OCI-LY1 (cell line): ENCODE results near the gene TMEM178B.

Experiments used
- H2AFZ ChIP-seq: fragments of 200-600 bp; sonication (generic), shearing (Covaris generic); 2 replicates; pipeline ENCODE4 v1.6.0; 2014; ENCODE audit warnings: antibody characterized with exemption, mild to moderate bottlenecking, low read length
- H3F3A ChIP-seq: fragments of 200-600 bp; sonication (generic), shearing (Covaris generic); 2 replicates; pipeline ENCODE4 v1.6.0; 2014; ENCODE audit warnings: mild to moderate bottlenecking, antibody characterized with exemption, low read length, moderate library complexity; ENCODE audit not compliant: insufficient read depth
- H3K27ac ChIP-seq: fragments of 200-600 bp; sonication (generic); 2 replicates; pipeline ENCODE4 v1.5.1; 2014; ENCODE audit warnings: low read length, mixed run types, mild to moderate bottlenecking, low read depth; ENCODE audit not compliant: poor library complexity, severe bottlenecking
- H3K27me3 ChIP-seq: fragments of 200-600 bp; sonication (generic); 2 replicates; pipeline ENCODE4 v1.6.0; 2014; ENCODE audit warnings: antibody characterized with exemption, mild to moderate bottlenecking, low read length, moderate library complexity; ENCODE audit not compliant: insufficient read depth
- H3K36me3 ChIP-seq: fragments of 200-600 bp; sonication (generic); 2 replicates; pipeline ENCODE4 v1.6.1; 2014; ENCODE audit warnings: mild to moderate bottlenecking, antibody characterized with exemption, low read length, moderate library complexity, mixed read lengths; ENCODE audit not compliant: insufficient read depth
- H3K4me1 ChIP-seq: fragments of 200-600 bp; sonication (generic); 2 replicates; pipeline ENCODE4 v1.5.1; 2014; ENCODE audit warnings: mild to moderate bottlenecking, low read length, moderate library complexity; ENCODE audit not compliant: insufficient read depth, severe bottlenecking
- H3K4me2 ChIP-seq: fragments of 200-600 bp; sonication (generic), shearing (Covaris generic); 2 replicates; pipeline ENCODE4 v1.6.1; 2014; ENCODE audit warnings: low read length
- H3K4me3 ChIP-seq: fragments of 200-600 bp; sonication (generic); 2 replicates; pipeline ENCODE4 v1.5.1; 2014; ENCODE audit warnings: low read length, low read depth, mild to moderate bottlenecking, mixed read lengths; ENCODE audit not compliant: poor library complexity, severe bottlenecking
- H3K79me2 ChIP-seq: fragments of 200-600 bp; shearing (Covaris generic); 2 replicates; pipeline ENCODE4 v1.6.1; 2016; ENCODE audit warnings: mixed run types, low read length, mixed read lengths; ENCODE audit not compliant: insufficient read depth
- H3K9ac ChIP-seq: fragments of 200-600 bp; sonication (generic), shearing (Covaris generic); 2 replicates; pipeline ENCODE4 v1.6.1; 2014; ENCODE audit warnings: mild to moderate bottlenecking, low read length, mixed read lengths
- H3K9me2 ChIP-seq: fragments of 200-600 bp; sonication (generic), shearing (Covaris generic); 2 replicates; pipeline ENCODE4 v1.6.1; 2014; ENCODE audit warnings: low read depth, mild to moderate bottlenecking, low read length, mixed read lengths
- H3K9me3 ChIP-seq: fragments of 200-600 bp; shearing (Covaris generic); 2 replicates; pipeline ENCODE4 v1.6.1; 2014; ENCODE audit warnings: low read length, mixed read lengths
- H4K20me1 ChIP-seq: fragments of 200-600 bp; sonication (generic), shearing (Covaris generic); 2 replicates; pipeline ENCODE4 v1.6.0; 2016; ENCODE audit warnings: mild to moderate bottlenecking, low read length; ENCODE audit not compliant: insufficient read depth
- CTCF ChIP-seq: fragments of 200-600 bp; sonication (generic), shearing (Covaris generic); IDR thresholded peaks from 2 replicates; pipeline ENCODE4 v1.5.1; 2017; ENCODE audit warnings: mild to moderate bottlenecking, antibody characterized with exemption, low read length, moderate library complexity, mixed read lengths
- EZH2 ChIP-seq: fragments of 200-600 bp; sonication (generic), shearing (Covaris generic); IDR thresholded peaks from 2 replicates; pipeline ENCODE4 v1.8.0; 2017; ENCODE audit warnings: borderline replicate concordance, mixed run types, mild to moderate bottlenecking, antibody characterized with exemption, low read length, moderate library complexity, mixed read lengths

The TMEM178B gene

GRCh38 chr7:141442781-141443180 is 368.9 kb downstream of the TMEM178B start:
- no peaks in the 10 kb centered on the region for H3K9me2 ChIP-seq
- H3K27me3 ChIP-seq, result no peaks in the 10 kb centered on the region
- no peak overlapping the region for H3K4me3 ChIP-seq
- no peaks in the 10 kb centered on the region for H3K79me2 ChIP-seq
- H3K4me2 ChIP-seq, result no peak overlapping the region
- H3F3A ChIP-seq, result no peaks in the 10 kb centered on the region
- H3K27ac ChIP-seq, result no peak overlapping the region
- no peaks in the 10 kb centered on the region for H3K36me3 ChIP-seq
- H3K9ac ChIP-seq, result no peak overlapping the region
- TF ChIP-seq EZH2 (no peak), CTCF (no peak)
- H4K20me1 ChIP-seq, result no peaks in the 10 kb centered on the region
- no peaks in the 10 kb centered on the region for H3K9me3 ChIP-seq
- no peak overlapping the region for H2AFZ ChIP-seq
- no peaks in the 10 kb centered on the region for H3K4me1 ChIP-seq

- H3K9ac ChIP-seq, result no peak overlapping the region
- no peak overlapping the region for H3K27ac ChIP-seq
- H3K79me2 ChIP-seq, result no peaks in the 10 kb centered on the region
- H4K20me1 ChIP-seq, result no peaks in the 10 kb centered on the region
- H3K36me3 ChIP-seq, result no peaks in the 10 kb centered on the region
- H3K9me2 ChIP-seq, result no peaks in the 10 kb centered on the region
- H3K4me3 ChIP-seq, result no peak overlapping the region
- no peak for TF ChIP-seq CTCF
- TF ChIP-seq EZH2, result no peak
- no peaks in the 10 kb centered on the region for H3K4me1 ChIP-seq
- H3K9me3 ChIP-seq, result no peaks in the 10 kb centered on the region
- no peaks in the 10 kb centered on the region for H3F3A ChIP-seq
- no peak overlapping the region for H2AFZ ChIP-seq
- H3K27me3 ChIP-seq, result no peaks in the 10 kb centered on the region
- no peak overlapping the region for H3K4me2 ChIP-seq
Measured at GRCh38 chr7:141444961-141445360, 371.1 kb downstream of the TMEM178B start.

GRCh38 chr7:141451232-141451631 is 377.4 kb downstream of the TMEM178B start:
- no peaks in the 10 kb centered on the region for H3K27me3 ChIP-seq

More at GRCh38 chr7:141451232-141451631, 377.4 kb downstream of the TMEM178B start:
- no peaks in the 10 kb centered on the region for H3K79me2 ChIP-seq
- H3K4me3 ChIP-seq, result no peak overlapping the region
- H3K4me1 ChIP-seq, result no peaks in the 10 kb centered on the region
- no peaks in the 10 kb centered on the region for H3K9me3 ChIP-seq
- no peak overlapping the region for H2AFZ ChIP-seq
- H3K27ac ChIP-seq, result no peak overlapping the region
- TF ChIP-seq CTCF (no peak), EZH2 (no peak)
- no peak overlapping the region for H3K9ac ChIP-seq
- H4K20me1 ChIP-seq, result no peaks in the 10 kb centered on the region
- H3K36me3 ChIP-seq, result no peaks in the 10 kb centered on the region
- H3F3A ChIP-seq, result no peaks in the 10 kb centered on the region
- H3K9me2 ChIP-seq, result no peaks in the 10 kb centered on the region
- no peak overlapping the region for H3K4me2 ChIP-seq
